Measurements from ENCODE around the gene PTTG1IP. TPM values are rescaled to one million over a fixed set of nuclear protein-coding genes. Genes with fewer than 3 reads are reported as not detected.

Gene PTTG1IP
- total and polyA plus RNA-seq, 2 of the 13 experiments (the other 11 are each of a cell fraction or from before 2014, with no cell fraction given), result 161 to 700 TPM

GRCh38 chr21:44878053-44878982 is 4.8 kb upstream of the PTTG1IP start (continued):
- TF ChIP-seq ZGPAT (CRISPR knock-in tag; IDR thresholded peaks at IDR 0.05), result peak; percentile 81
- TF ChIP-seq ZMYM3 (CRISPR knock-in tag; IDR thresholded peaks at IDR 0.05), result no peak
- TF ChIP-seq ZNF34 (CRISPR knock-in tag; IDR thresholded peaks at IDR 0.05; ENCODE audit: borderline replicate concordance), result no peak
- TF ChIP-seq GATA4 (IDR thresholded peaks at IDR 0.05; ENCODE audit: borderline replicate concordance, low read depth), result peak; percentile 73; the same call in 1 of the 2 replicates
- TF ChIP-seq ETV5 (CRISPR knock-in tag; IDR thresholded peaks at IDR 0.05; ENCODE audit: borderline replicate concordance), result peak; percentile 93
- TF ChIP-seq SOX6 (IDR thresholded peaks at IDR 0.05), result no peak
- TF ChIP-seq SOX6 (CRISPR knock-in tag; IDR thresholded peaks at IDR 0.05), result peak; percentile 93
- TF ChIP-seq TFDP1 (CRISPR knock-in tag; IDR thresholded peaks at IDR 0.05; ENCODE audit: borderline replicate concordance), result peak; percentile 24; the same call in 1 of the 2 replicates
- no peak for TF ChIP-seq MXD4 (CRISPR knock-in tag; IDR thresholded peaks at IDR 0.05)
- TF ChIP-seq ZNF136 (CRISPR knock-in tag; IDR thresholded peaks at IDR 0.05; ENCODE audit: low read depth), result no peak
- no peak for TF ChIP-seq ZNF597 (CRISPR knock-in tag; IDR thresholded peaks at IDR 0.05)
- no peak for TF ChIP-seq ZNF709 (CRISPR knock-in tag; IDR thresholded peaks at IDR 0.05)
- TF ChIP-seq SMARCE1 (IDR thresholded peaks at IDR 0.05; ENCODE audit: borderline replicate concordance), result no peak
- TF ChIP-seq RFX1 (IDR thresholded peaks at IDR 0.05), result no peak
- TF ChIP-seq ADNP (CRISPR knock-in tag; IDR thresholded peaks at IDR 0.05), result no peak
- TF ChIP-seq TOPORS (CRISPR knock-in tag; IDR thresholded peaks at IDR 0.05), result no peak
- no peak for TF ChIP-seq MTERF4 (CRISPR knock-in tag; IDR thresholded peaks at IDR 0.05)
- TF ChIP-seq CREM (IDR thresholded peaks at IDR 0.05), result peak; percentile 45
- no peak for TF ChIP-seq CREM (CRISPR knock-in tag; IDR thresholded peaks at IDR 0.05)
- 0 out of 2 replicates have a peak, but pooled peaks have one; percentile 23 for TF ChIP-seq ZNF639 (CRISPR knock-in tag; conservative IDR thresholded peaks at IDR 0.05)
- TF ChIP-seq PHB2 (IDR thresholded peaks at IDR 0.05; ENCODE audit: partially characterized antibody), result no peak
- TF ChIP-seq ZMAT3 (CRISPR knock-in tag; conservative IDR thresholded peaks at IDR 0.05), result no peak
- no peak for TF ChIP-seq ZNF564 (CRISPR knock-in tag; IDR thresholded peaks at IDR 0.05)
- no peak for TF ChIP-seq ZNF557 (CRISPR knock-in tag; IDR thresholded peaks at IDR 0.05)
- 0 out of 2 replicates have a peak, but pooled peaks have one; percentile 65 for TF ChIP-seq RFXANK (CRISPR knock-in tag; IDR thresholded peaks at IDR 0.05)
- TF ChIP-seq CBX1 (IDR thresholded peaks at IDR 0.05; ENCODE audit: low read depth), result no peak
- TF ChIP-seq ZNF790 (CRISPR knock-in tag; IDR thresholded peaks at IDR 0.05; ENCODE audit: borderline replicate concordance), result no peak

Measured in HepG2 (cell line).